OCI-LY7 (cell line): Measurements from ENCODE around the gene GNG7.

Experiments
- CTCF ChIP-seq: fragments of 200-600 bp; sonication (generic); conservative IDR thresholded peaks from 2 replicates; pipeline ENCODE4 v1.5.1; 2014; ENCODE audit warnings: mild to moderate bottlenecking, antibody characterized with exemption, low read length, moderate library complexity, mixed read lengths
- EZH2phosphoT487 ChIP-seq: fragments of 200-600 bp; sonication (generic); IDR thresholded peaks from 2 replicates; pipeline ENCODE4 v1.6.1; 2018; ENCODE audit warnings: low read depth, borderline replicate concordance, mild to moderate bottlenecking, mixed run types, antibody characterized with exemption, low read length, moderate library complexity, mixed read lengths

GRCh38 chr19:2724148-2724557, 21.7 kb upstream of the GNG7 start:
- peak; percentile 48 for TF ChIP-seq CTCF
- TF ChIP-seq EZH2phosphoT487, result no peak
